ENCODE measurements around the gene RAD23A. TPM values are rescaled to one million over a fixed set of nuclear protein-coding genes. Genes with fewer than 3 reads are reported as not detected.
"Not testable (repeated sequence)": the region's sequence is repeated elsewhere in the genome, so short reads cannot be mapped to it uniquely, and the experiment has no call there.

The RAD23A gene
- polyA plus RNA-seq, 1 donor from 2014 or later: 37.4 TPM

- Histone ChIP-seq H3K27ac (ENCODE audit: low read length) (no peak overlapping the region), H3F3A (ENCODE audit: insufficient read depth, low read length, poor library complexity, severe bottlenecking) (no peaks in the 10 kb centered on the region), H3K27me3 (ENCODE audit: insufficient read depth, low read depth, low read length) (no peaks in the 10 kb centered on the region), H3K4me3 (ENCODE audit: low read length) (no peak overlapping the region), H3K4me2 (ENCODE audit: low read length) (no peak overlapping the region), H3K79me2 (replicated peaks; ENCODE audit: insufficient read depth, low read length) (no peaks in the 10 kb centered on the region), H3K9me3 (ENCODE audit: low read length) (no peaks in the 10 kb centered on the region), H4K20me1 (ENCODE audit: insufficient read depth) (no peaks in the 10 kb centered on the region), H3K9ac (ENCODE audit: low read length) (no peak overlapping the region), H3K9me2 (ENCODE audit: insufficient read depth, low read length) (no peaks in the 10 kb centered on the region), H2AFZ (ENCODE audit: low read depth, low read length) (no peak overlapping the region), H3K36me3 (ENCODE audit: insufficient read depth, low read length) (no peaks in the 10 kb centered on the region)
- no peak for TF ChIP-seq TAF1 (IDR thresholded peaks at IDR 0.05; ENCODE audit: low read depth)
- no peak for TF ChIP-seq EZH2 (IDR thresholded peaks at IDR 0.05; ENCODE audit: borderline replicate concordance, insufficient read depth, low read length, poor library complexity, severe bottlenecking)
- no peak for TF ChIP-seq POLR2AphosphoS5 (IDR thresholded peaks at IDR 0.05)
- TF ChIP-seq SMC3 (conservative IDR thresholded peaks at IDR 0.05; ENCODE audit: poor library complexity): no peak
- no peak for TF ChIP-seq EP300 (conservative IDR thresholded peaks at IDR 0.05; ENCODE audit: poor library complexity, severe bottlenecking)
- no peak for TF ChIP-seq RAD21 (conservative IDR thresholded peaks at IDR 0.05)
- TF ChIP-seq MXI1 (conservative IDR thresholded peaks at IDR 0.05; ENCODE audit: poor library complexity, severe bottlenecking): no peak
- TF ChIP-seq CTCF (IDR thresholded peaks at IDR 0.05; ENCODE audit: poor library complexity, severe bottlenecking): no peak
- no peak for TF ChIP-seq REST (IDR thresholded peaks at IDR 0.05; ENCODE audit: borderline replicate concordance)
Observed at GRCh38 chr19:12975221-12975741, 29.6 kb downstream of the RAD23A start.

GRCh38 chr19:12976109-12976508 is 30.4 kb downstream of the RAD23A start:
- not testable (repeated sequence) for H3F3A ChIP-seq (ENCODE audit: insufficient read depth, low read length, poor library complexity, severe bottlenecking); H3K4me2 ChIP-seq (ENCODE audit: low read length); H2AFZ ChIP-seq (ENCODE audit: low read depth, low read length); H3K9ac ChIP-seq (ENCODE audit: low read length); H3K27ac ChIP-seq (ENCODE audit: low read length); H4K20me1 ChIP-seq (ENCODE audit: insufficient read depth); H3K79me2 ChIP-seq (replicated peaks; ENCODE audit: insufficient read depth, low read length); H3K27me3 ChIP-seq (ENCODE audit: insufficient read depth, low read depth, low read length); H3K9me2 ChIP-seq (ENCODE audit: insufficient read depth, low read length); H3K4me3 ChIP-seq (ENCODE audit: low read length); H3K9me3 ChIP-seq (ENCODE audit: low read length); H3K36me3 ChIP-seq (ENCODE audit: insufficient read depth, low read length)

- H3F3A ChIP-seq (ENCODE audit: insufficient read depth, low read length, poor library complexity, severe bottlenecking): no peaks in the 10 kb centered on the region
- H3K27ac ChIP-seq (ENCODE audit: low read length): no peak overlapping the region
- no peaks in the 10 kb centered on the region for H3K36me3 ChIP-seq (ENCODE audit: insufficient read depth, low read length)
- no peak for TF ChIP-seq RAD21 (conservative IDR thresholded peaks at IDR 0.05)
- no peak for TF ChIP-seq EP300 (conservative IDR thresholded peaks at IDR 0.05; ENCODE audit: poor library complexity, severe bottlenecking)
- no peak for TF ChIP-seq TAF1 (IDR thresholded peaks at IDR 0.05; ENCODE audit: low read depth)
- TF ChIP-seq POLR2AphosphoS5 (IDR thresholded peaks at IDR 0.05): no peak
- no peak for TF ChIP-seq EZH2 (IDR thresholded peaks at IDR 0.05; ENCODE audit: borderline replicate concordance, insufficient read depth, low read length, poor library complexity, severe bottlenecking)
- no peak for TF ChIP-seq REST (IDR thresholded peaks at IDR 0.05; ENCODE audit: borderline replicate concordance)
- no peak for TF ChIP-seq SMC3 (conservative IDR thresholded peaks at IDR 0.05; ENCODE audit: poor library complexity)
- no peak for TF ChIP-seq CTCF (IDR thresholded peaks at IDR 0.05; ENCODE audit: poor library complexity, severe bottlenecking)
- no peak for TF ChIP-seq MXI1 (conservative IDR thresholded peaks at IDR 0.05; ENCODE audit: poor library complexity, severe bottlenecking)
- no peaks in the 10 kb centered on the region for H3K9me2 ChIP-seq (ENCODE audit: insufficient read depth, low read length)
- H3K4me2 ChIP-seq (ENCODE audit: low read length): no peak overlapping the region
- no peak overlapping the region for H2AFZ ChIP-seq (ENCODE audit: low read depth, low read length)
- no peaks in the 10 kb centered on the region for H4K20me1 ChIP-seq (ENCODE audit: insufficient read depth)
- H3K27me3 ChIP-seq (ENCODE audit: insufficient read depth, low read depth, low read length): peaks cover 11% of the 10 kb centered on the region
- H3K9ac ChIP-seq (ENCODE audit: low read length): no peak overlapping the region
- H3K9me3 ChIP-seq (ENCODE audit: low read length): no peaks in the 10 kb centered on the region
- no peak overlapping the region for H3K4me3 ChIP-seq (ENCODE audit: low read length)
- H3K79me2 ChIP-seq (replicated peaks; ENCODE audit: insufficient read depth, low read length): no peaks in the 10 kb centered on the region
Observed at GRCh38 chr19:12979974-12980373, 34.3 kb downstream of the RAD23A start.
